GM18508 (cell line): Measurements from ENCODE around the gene UGT2B17.
"Not testable (repeated sequence)": the region's sequence is repeated elsewhere in the genome, so short reads cannot be mapped to it uniquely, and the experiment has no call there.

Experiments used
- ATAC-seq: cut with Tn5 transposase; IDR thresholded peaks from one replicate; pipeline ENCODE4 v1.9.1; 2021; ENCODE audit warnings: moderate number of reproducible peaks; ENCODE audit not compliant: insufficient read depth, unreplicated experiment

UGT2B17 gene

DNA sequence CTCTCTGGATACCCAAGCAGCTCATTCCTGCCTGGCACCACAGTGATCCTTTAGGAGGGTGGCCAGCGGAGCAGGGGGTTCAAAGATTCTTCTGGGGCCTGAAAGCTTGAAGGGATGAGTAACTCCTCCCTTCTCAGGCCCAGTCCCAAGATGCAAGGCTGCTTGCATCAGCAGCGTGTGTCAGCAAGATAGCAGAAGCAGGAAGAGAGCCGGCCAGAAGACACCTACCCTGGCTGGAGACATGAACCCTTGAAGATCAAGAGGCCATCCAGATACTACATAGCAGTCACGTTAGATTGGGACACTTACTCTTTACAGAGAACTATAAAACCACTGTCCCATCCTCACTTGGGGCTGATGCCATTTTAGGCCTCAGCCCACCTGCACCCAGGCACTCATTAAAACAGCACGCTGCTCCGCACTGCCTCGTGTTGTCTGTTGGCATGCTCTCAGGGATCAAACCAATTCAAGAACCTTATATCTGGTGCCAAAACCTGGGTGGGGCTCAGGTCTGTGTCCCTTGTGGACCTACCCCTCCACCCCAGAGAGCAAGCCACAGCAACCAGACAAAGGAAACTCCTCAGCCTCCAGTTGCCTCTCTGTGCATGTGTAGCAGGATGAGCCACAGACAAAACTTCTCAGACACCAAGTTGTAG lies 6.5 kb downstream of the UGT2B17 start:
- ATAC-seq = peak; percentile 41

DNA sequence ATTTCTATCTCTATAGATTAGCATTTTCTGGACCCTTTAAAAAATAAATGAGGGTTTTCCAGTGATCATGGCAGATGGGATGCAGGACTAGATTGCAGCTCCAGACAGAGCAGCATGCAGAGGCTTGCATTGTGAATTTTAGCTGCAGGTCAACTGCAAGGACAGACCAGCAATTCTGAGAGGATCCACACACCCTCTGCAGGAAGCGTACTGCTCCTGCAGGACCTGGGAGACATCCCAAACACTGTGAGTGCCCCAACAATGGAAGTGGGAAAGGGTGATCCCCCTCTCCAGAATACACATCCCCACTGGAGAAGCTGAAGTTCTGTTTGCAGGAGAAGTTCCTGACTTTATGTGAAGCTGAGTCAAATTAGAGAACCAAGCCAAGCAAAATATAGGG lies 7.1 kb downstream of the UGT2B17 start:
- not testable (repeated sequence) for ATAC-seq

- ATAC-seq = not testable (repeated sequence)
Observed at GRCh38 chr4:68568535-68568934, 7.6 kb downstream of the UGT2B17 start.

- not testable (repeated sequence) for ATAC-seq
Observed at GRCh38 chr4:68566364-68566763, 9.8 kb downstream of the UGT2B17 start.

DNA sequence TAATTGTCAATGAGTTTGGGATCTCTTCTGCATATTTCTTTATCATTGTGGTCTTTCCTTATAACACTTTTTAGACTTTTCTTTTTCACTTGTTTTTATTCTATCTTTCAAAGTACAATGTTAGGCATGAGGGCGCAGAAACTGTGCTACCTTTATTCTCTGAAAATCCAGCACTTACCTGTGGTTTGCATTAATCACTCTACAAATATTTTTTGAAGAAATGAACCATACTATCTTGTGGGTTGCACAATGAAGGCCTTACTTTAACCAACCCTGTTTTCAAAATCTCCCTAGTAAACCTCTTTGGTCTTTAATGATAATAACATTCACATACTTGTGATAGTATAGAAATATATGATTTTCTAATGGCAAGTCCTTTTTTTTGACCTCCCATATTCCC lies 11.0 kb downstream of the UGT2B17 start:
- ATAC-seq = not testable (repeated sequence)

DNA sequence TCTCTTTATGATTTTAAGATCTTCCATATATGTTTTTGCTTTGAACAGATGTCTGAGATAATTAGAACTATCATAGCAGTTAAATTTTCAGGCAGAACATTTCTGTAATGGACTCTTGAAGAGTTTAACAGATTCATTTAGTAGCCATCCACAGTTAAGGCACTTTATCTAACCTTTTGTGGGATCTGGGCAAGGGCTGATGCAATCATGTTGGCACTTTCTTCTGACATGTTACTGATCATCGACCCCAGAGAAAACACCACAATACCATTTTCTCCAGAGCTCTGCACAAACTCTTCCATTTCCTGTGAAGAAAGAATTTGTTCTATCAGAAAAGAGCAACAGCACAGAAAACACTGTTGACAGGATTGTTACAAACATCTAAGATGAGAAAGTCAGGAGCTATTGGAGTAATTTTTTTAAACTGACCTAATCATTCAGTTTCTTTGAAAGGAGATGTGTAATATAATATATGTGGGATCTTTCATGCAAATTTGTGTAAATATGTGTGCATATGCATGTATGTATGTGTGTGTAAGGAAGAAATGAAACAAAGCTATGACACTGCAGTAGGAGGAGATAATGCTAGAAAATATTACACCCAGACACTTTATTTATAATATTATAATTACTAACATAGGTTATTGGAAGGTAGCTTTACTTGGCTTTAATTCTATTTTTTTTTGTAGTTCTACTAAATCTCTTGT lies 15.6 kb downstream of the UGT2B17 start:
- ATAC-seq = not testable (repeated sequence)

GRCh38 chr4:68553830-68554229 lies 22.3 kb downstream of the UGT2B17 start:
- ATAC-seq = peak; percentile 40

DNA sequence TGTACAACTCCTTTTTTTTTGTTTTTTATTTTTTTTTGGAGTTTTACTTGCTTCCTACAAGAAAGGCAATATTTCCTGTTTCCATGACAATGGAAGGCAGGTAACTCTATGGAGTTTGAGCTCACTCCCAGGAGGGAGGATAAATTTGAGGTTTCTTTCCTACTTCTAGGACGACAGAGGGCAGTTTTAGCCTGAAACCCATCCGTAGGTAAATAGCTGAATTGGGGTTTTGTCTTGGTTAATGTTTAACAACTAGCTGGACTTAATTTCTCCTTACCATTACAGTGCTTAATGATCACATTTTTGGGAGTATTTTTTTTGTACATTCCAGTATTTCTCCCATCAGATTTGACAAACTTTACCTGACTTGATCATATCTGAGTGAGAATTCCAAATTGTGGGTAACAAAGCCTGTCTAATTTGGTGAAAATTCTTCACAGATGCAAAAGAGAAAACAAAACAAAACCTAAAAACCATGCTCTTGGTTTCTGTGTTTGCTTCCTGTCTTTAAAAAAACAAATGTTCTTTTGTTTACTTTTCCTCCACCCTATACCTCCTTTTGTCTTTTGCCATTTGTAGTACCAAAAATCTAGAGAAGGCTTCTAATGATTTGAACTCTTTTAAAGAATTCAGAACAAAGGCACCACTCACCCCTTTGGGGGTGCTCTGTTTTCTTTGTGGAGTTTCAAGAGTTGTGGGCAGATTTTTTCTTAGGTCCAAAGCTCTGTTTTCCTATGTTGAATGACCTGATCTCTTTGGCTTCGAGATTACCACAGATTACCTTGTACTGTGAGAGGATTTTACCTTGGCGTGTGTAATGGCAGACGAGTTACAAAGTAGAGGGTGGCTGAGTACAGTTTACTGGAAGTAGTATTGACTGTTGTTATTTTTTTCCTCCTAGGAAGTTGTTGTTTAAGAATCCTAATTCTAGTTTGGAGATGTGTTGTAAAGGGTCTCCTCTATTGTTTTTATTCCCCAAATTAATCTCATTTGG lies 23.0 kb downstream of the UGT2B17 start:
- ATAC-seq = peak; percentile 39

GRCh38 chr4:68542742-68543141 lies 33.4 kb downstream of the UGT2B17 start:
- ATAC-seq = not testable (repeated sequence)

DNA sequence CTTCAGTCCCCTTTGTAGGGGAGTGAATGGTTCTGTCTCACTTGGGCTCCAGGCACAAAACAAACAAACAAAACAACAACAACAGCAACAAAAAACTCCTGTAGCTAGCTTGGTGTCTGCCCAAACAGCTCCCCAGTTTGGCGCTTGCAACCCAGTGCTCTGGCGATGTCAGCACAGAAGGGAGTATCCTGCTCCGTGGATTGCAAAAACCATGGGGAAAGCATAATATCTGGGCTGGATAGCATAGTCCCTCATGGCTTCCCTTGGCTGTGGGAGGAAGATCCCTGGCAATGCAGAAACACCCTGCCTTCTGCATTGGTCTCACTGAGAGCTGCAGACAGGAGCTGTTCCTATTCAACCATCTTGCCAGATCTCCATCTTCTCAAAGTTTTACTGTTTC lies 39.7 kb downstream of the UGT2B17 start:
- ATAC-seq = no peak

DNA sequence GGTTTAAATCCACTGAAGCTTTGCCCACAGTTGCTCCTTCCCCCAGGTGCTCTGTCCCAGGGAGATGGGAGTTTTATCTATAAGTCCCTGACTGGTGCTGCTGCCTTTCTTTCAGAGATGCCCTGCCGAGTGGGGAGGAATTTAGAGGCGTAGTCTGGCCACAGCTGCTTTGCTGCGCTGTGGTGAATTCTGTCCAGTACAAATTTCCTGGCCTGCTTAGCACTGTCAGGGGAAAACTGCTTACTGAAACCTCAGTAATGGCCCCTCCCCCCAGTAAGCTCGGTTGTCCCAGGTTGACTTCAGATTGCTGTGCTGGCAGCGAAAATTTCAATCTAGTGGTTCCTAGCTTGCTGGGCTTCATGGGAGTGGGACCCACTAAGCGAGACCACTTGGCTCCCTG lies 40.1 kb downstream of the UGT2B17 start:
- no peak for ATAC-seq

DNA sequence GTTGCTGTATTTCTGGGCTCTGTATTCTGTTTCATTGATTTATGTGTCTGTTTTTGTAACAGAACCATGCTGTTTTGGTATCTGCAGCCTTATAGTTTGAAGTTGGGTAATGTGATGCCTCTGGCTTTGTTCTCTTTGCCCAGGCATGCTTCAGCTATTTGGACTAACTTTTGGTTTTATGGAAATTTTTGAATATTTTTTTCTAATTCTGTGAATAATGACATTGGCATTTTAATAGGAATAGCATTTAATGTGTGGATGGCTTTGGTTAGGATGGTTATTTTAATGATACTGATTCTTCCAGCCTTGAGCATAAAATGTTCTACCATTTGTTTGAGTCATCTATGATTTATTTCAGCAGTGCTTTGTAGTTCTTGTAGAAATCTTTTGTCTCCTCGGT lies 53.9 kb downstream of the UGT2B17 start:
- ATAC-seq = not testable (repeated sequence)

- no peak for ATAC-seq
Observed at GRCh38 chr4:68520985-68521384, 55.1 kb downstream of the UGT2B17 start.

GRCh38 chr4:68518889-68519288 lies 57.2 kb downstream of the UGT2B17 start:
- ATAC-seq = no peak

DNA sequence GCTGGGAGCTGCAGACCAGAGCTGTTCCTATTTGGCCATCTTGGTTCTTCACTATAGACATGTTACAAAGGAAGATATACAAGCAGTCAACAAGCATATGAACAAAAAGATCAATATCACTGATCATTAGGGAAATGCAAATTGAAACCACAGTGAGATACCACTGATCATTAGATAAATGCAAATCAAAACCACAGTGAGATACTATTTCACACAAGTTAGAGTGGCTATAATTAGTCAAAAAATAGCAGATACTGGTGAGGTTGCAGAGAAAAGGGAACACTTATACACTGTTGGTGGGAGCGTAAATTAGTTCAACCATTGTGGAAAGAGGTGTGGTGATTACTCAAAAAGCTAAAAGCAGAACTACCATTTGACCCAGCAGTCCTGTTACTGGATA lies 70.7 kb downstream of the UGT2B17 start:
- ATAC-seq = not testable (repeated sequence)

- not testable (repeated sequence) for ATAC-seq
Observed at GRCh38 chr4:68504836-68505235, 71.3 kb downstream of the UGT2B17 start.

GRCh38 chr4:68503462-68503861 lies 72.7 kb downstream of the UGT2B17 start:
- not testable (repeated sequence) for ATAC-seq

DNA sequence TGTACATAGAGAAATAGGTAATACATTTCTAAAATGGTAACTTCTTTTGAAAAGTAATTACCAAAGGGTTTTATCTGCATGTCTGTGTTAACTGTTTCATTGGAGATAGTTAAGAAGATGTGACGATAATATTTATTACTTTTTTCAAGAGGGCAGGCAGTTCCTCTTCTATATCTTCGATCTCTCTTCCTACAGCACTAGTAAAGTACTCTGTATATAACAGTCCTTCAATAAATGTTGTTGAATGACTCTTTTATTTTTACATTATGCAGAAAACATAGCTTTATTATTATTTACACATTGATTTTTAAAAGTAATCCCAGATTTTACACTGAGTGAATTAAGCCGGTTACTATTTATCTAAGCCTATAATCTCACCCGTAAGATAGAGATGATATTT lies 77.1 kb downstream of the UGT2B17 start:
- ATAC-seq = no peak

GRCh38 chr4:68498413-68499007 lies 77.6 kb downstream of the UGT2B17 start:
- ATAC-seq = no peak

DNA sequence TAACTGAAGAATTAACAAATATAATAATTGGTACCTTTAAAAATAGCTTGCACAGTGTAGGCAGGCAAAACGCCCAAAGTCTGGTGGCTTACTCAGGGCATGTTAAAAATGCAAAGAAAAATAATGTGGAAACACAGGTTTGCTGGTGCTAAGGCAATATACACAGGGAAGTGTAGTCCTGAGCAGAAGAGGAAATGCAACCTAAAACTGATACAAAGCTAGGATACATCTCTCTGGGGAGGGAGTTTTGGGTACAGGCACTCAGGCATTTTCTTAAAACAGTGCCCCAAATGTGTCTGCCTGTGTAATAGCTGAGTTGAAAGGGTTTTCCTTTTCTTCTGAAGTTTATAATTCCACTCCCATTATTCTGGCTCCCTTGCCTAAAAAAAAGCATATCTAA lies 81.4 kb downstream of the UGT2B17 start:
- ATAC-seq = no peak
